Body of pancreas (tissue), 4 donors: ENCODE results near the gene USP15. TPM values are rescaled to one million over a fixed set of nuclear protein-coding genes. Genes with fewer than 3 reads are reported as not detected.
"Not testable (repeated sequence)": the region's sequence is repeated elsewhere in the genome, so short reads cannot be mapped to it uniquely, and the experiment has no call there.

Experiments used
- ATAC-seq: fragments of 150-250 bp; one replicate; pipeline ENCODE4 v1.9.1; 2016
- DNase-seq, 4 donors: peaks; one replicate each; pipeline ENCODE4 v3.0.0-alpha.2; 2019
- H3K27ac ChIP-seq, 4 donors: fragments of 200-600 bp; sonication (generic); 1 replicate in 3 of 4; 2 replicates in 1 of 4; pipeline versions ENCODE4 v1.5.1 to v1.6.1; 2016 to 2019; ENCODE audit warnings: mild to moderate bottlenecking in 1 of 4, mixed read lengths in 1 of 4, moderate library complexity in 1 of 4
- H3K27me3 ChIP-seq, 2 donors: fragments of 200-600 bp; sonication (generic); one replicate each; pipeline ENCODE4 v1.6.0; 2016; ENCODE audit warnings: mild to moderate bottlenecking in 1 of 2
- H3K36me3 ChIP-seq, 2 donors: fragments of 200-600 bp; sonication (generic); replicated peaks in 1 of 2; 2 replicates each; pipeline ENCODE4 v1.5.1; 2016; ENCODE audit warnings: low read depth in 2 of 2; ENCODE audit not compliant: insufficient read depth in 1 of 2
- H3K4me1 ChIP-seq: fragments of 200-600 bp; sonication (generic); one replicate; pipeline ENCODE4 v1.6.0; 2016
- H3K4me3 ChIP-seq, 2 donors: fragments of 200-600 bp; sonication (generic); 1 replicate in 1 of 2; 2 replicates in 1 of 2; pipeline ENCODE4 v1.5.1; 2016 to 2019
- H3K9me3 ChIP-seq, 3 donors: fragments of 200-600 bp; sonication (generic); 1 replicate in 2 of 3; 2 replicates in 1 of 3; pipeline ENCODE4 v1.5.1; 2016
- CTCF ChIP-seq, 7 experiments: fragments of 450-650 bp in 4 of 7; fragments of 200-600 bp in 3 of 7; sonication (generic) in 3 of 7; IDR thresholded peaks; one replicate each; pipeline ENCODE4 v1.5.1; 2016 to 2019; ENCODE audit warnings: antibody characterized with exemption in 7 of 7
- POLR2A ChIP-seq, 3 donors: fragments of 450-650 bp; IDR thresholded peaks; one replicate each; pipeline ENCODE4 v1.6.1; 2016; ENCODE audit warnings: antibody characterized with exemption in 3 of 3, mild to moderate bottlenecking in 2 of 3
- WGBS, 2 donors: methylation state at CpG; one replicate each; pipeline ENCODE4 v1.1.5; 2017; 5-methylcytosine and 5-hydroxymethylcytosine counted together
- intact Hi-C: fragments of 100-400 bp; cut with DNase I; formaldehyde crosslinking; loops from one replicate; pipeline ENCODE4 v1.15.1; 2023
- total RNA-seq, 2 donors: library from RNA; depleted of rRNA; stranded (reverse); fragments of >200 nt; gene quantifications; one replicate each; pipeline ENCODE4 v1.1.0, GENCODE V29; 2016

USP15 gene
- total RNA-seq, 2 donors from 2014 or later = 47.5 to 57.4 TPM

- Histone ChIP-seq H3K4me1 (no peaks in the 10 kb centered on the region), H3K27me3 (no peaks in the 10 kb centered on the region), H3K4me3 (no peak overlapping the region), H3K9me3 (no peaks in the 10 kb centered on the region), H3K27ac (no peak overlapping the region), H3K36me3 (no peaks in the 10 kb centered on the region)
- TF ChIP-seq CTCF (IDR thresholded peaks at IDR 0.05) (no peak), POLR2A (IDR thresholded peaks at IDR 0.05) (no peak)
- WGBS, 2 donors = 31 to 55% methylated on average over 1 of the region's 1 CpG
- intact Hi-C loops = no loop called here
- DNase-seq = no peak
- ATAC-seq = no peak
These were observed 91.1 kb downstream of the USP15 start for GRCh38 chr12:62351326-62351725.

DNA sequence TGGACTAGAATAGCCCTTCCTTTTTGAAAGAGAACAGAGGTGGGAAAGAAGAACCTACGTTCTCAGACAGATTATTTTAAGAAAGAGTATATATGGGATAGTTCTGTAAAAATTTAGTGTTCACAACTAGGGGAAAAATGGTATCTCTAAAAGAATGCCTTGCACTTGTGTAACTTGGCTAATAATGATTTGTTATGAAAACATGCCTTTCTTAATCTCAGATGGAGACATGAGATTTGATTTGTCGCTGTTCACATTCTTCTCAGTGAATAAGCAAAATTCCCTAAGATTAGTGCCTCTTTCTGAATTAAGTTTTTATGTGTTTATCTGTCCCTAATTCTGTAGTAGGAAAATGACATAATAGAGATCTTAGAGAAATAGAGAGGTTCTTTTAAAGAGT is 100.8 kb downstream of the USP15 start:
- intact Hi-C loops = no loop called here
- no peaks in the 10 kb centered on the region for H3K9me3 ChIP-seq
- H3K4me3 ChIP-seq = no peak overlapping the region
- peaks cover 0 to 2% of the 10 kb centered on the region in 2 donors for H3K36me3 ChIP-seq
- 90% methylated on average over 2 of the region's 2 CpGs for WGBS, 2 donors
- no peaks in the 10 kb centered on the region for H3K4me1 ChIP-seq
- TF ChIP-seq POLR2A (IDR thresholded peaks at IDR 0.05) (no peak), CTCF (IDR thresholded peaks at IDR 0.05) (no peak)
- ATAC-seq (no peak), DNase-seq (no peak)
- no peaks in the 10 kb centered on the region for H3K27me3 ChIP-seq
- H3K27ac ChIP-seq = no peak overlapping the region

- WGBS, 2 donors = 88 to 96% methylated on average over 4 of the region's 4 CpGs
- intact Hi-C loops = no loop called here
- no peaks in the 10 kb centered on the region for H3K27me3 ChIP-seq
- H3K36me3 ChIP-seq = peaks cover 0 to 2% of the 10 kb centered on the region in 2 donors
- DNase-seq = no peak
- no peak overlapping the region for H3K4me3 ChIP-seq
- no peak overlapping the region for H3K27ac ChIP-seq
- TF ChIP-seq CTCF (IDR thresholded peaks at IDR 0.05) (no peak), POLR2A (IDR thresholded peaks at IDR 0.05) (no peak)
- H3K9me3 ChIP-seq = no peaks in the 10 kb centered on the region
- H3K4me1 ChIP-seq = no peaks in the 10 kb centered on the region
- ATAC-seq = no peak
These were observed 103.3 kb downstream of the USP15 start for GRCh38 chr12:62363506-62363905.

DNA sequence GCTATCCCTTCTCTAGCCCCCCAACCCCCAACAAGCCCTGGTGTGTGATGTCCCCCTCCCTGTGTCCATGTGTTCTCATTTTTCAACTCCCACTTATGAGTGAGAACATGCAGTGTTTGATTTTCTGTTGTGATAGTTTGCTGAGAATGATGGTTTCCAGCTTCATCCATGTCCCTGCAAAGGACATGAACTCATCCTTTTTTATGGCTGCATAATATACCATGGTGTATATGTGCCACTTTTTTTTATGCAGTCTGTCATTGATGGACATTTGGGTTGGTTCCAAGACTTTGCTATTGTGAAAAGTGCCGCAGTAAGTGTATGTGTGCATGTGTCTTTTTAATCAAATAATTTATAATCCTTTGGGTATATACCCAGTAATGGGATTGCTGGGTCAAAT is 104.5 kb downstream of the USP15 start:
- H3K4me3 ChIP-seq, H3K27me3 ChIP-seq, H3K4me1 ChIP-seq, DNase-seq, H3K36me3 ChIP-seq, ATAC-seq, H3K27ac ChIP-seq, H3K9me3 ChIP-seq, intact Hi-C loops: not testable (repeated sequence)
- WGBS, 2 donors = 96 to 100% methylated on average over 1 of the region's 1 CpG

GRCh38 chr12:62365846-62366245 is 105.6 kb downstream of the USP15 start:
- H3K27ac ChIP-seq, H3K27me3 ChIP-seq, ATAC-seq, H3K4me1 ChIP-seq, DNase-seq, H3K4me3 ChIP-seq, intact Hi-C loops, H3K9me3 ChIP-seq, H3K36me3 ChIP-seq: not testable (repeated sequence)
- WGBS, 2 donors = 95 to 100% methylated on average over 1 of the region's 1 CpG

DNA sequence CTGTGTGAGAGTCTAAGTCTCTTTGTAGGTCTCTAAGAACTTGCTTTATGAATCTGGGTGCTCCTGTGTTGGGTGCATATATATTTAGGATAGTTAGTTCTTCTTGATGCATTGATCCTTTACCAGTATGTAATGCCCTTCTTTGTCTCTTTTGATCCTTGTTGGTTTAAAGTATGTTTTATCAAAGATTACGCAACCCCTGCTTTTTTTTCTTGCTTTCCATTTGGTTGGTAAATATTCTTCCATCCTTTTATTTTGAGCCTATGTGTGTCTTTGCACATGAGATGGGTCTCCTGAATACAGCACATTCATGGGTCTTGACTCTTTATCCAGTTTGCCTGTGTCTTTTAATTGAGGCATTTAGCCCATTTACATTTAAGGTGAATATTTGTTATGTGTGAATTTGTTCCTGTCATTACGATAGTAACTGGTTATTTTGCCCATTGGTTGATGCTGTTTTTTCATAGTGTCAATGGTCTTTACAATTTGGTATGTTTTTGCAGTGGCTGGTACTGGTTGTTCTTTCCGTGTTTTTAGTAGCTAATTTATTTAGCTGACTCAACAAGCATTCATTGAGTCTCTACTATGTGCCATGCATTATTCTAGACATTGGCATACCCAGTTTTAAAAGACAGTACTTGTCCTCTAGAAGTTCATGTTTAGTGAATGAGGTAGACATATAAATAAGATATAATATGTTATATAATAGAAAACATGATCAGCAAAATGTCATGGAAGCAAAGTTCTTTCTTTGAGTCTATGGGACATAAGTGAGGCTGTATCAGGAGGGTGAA is 108.4 kb downstream of the USP15 start:
- intact Hi-C loops, ATAC-seq, H3K27me3 ChIP-seq, H3K9me3 ChIP-seq, H3K4me3 ChIP-seq, DNase-seq, H3K27ac ChIP-seq, H3K4me1 ChIP-seq, H3K36me3 ChIP-seq: not testable (repeated sequence)
- WGBS, 2 donors = 95 to 96% methylated on average over 3 of the region's 3 CpGs
